Pancreas (tissue), 10 donors: ENCODE measurements around the gene SLC25A34. TPM values are rescaled to one million over a fixed set of nuclear protein-coding genes. Genes with fewer than 3 reads are reported as not detected.

Experiments
- ATAC-seq, 4 donors: fragments of 200-7000 bp; cut with Tn5 transposase; one replicate each; pipeline versions ENCODE4 v1.8.0 to v1.9.1; 2020; ENCODE audit warnings: mild to moderate bottlenecking in 4 of 4, moderate library complexity in 4 of 4
- DNase-seq, 6 donors: peaks; one replicate each; pipeline ENCODE4 v3.0.0-alpha.2; 2020
- FAIRE-seq: peaks from 2 replicates; lab custom pipeline; 2012; peaks lifted over from hg19 to GRCh38; lab: Jason Lieb, UNC
- H3K27ac ChIP-seq, 4 donors: fragments of 200-600 bp; sonication (generic); 1 replicate in 3 of 4; 2 replicates in 1 of 4; pipeline versions ENCODE4 v1.5.0 to v1.8.0; 2020
- H3K27me3 ChIP-seq, 4 donors: fragments of 200-600 bp; one replicate each; pipeline ENCODE4 v1.8.0; 2021
- H3K36me3 ChIP-seq, 3 donors: fragments of 200-600 bp; sonication (generic) in 1 of 3; one replicate each; pipeline versions ENCODE4 v1.5.0 to v1.8.0; 2020 to 2021
- H3K4me1 ChIP-seq, 3 donors: fragments of 200-600 bp; one replicate each; pipeline ENCODE4 v1.8.0; 2021
- H3K4me3 ChIP-seq, 4 donors: fragments of 200-600 bp; sonication (generic) in 2 of 4; one replicate each; pipeline versions ENCODE4 v1.5.0 to v1.8.0; 2020 to 2021
- H3K9me3 ChIP-seq, 4 donors: fragments of 200-600 bp; one replicate each; pipeline ENCODE4 v1.8.0; 2021
- WGBS, 2 donors: extraction: QIAGEN DNeasy Blood & Tissue Kit; methylation state at CpG; one replicate each; pipeline ENCODE4 v1.1.7; 2013; 5-methylcytosine and 5-hydroxymethylcytosine counted together
- intact Hi-C, 3 donors: fragments of 100-400 bp; cut with DNase I; formaldehyde crosslinking; loops; one replicate each; pipeline versions ENCODE4 v1.11.1 to v1.14.2; 2022
- polyA plus RNA-seq, 2 donors: library from polyadenylated mRNA; stranded (reverse); fragments of 200-250 nt; gene quantifications; one replicate each; pipeline ENCODE4 v1.2.3, GENCODE V29; 2013
- total RNA-seq, 6 donors: library from RNA; stranded (reverse); fragmentation: NEBNext Ultra II Directional in 4 of 6; extraction: Animal tissue kit (Norgen Biotek cat#: 25700) in 4 of 6; gene quantifications; one replicate each; pipeline versions ENCODE4 v1.2.1 to v1.2.4, GENCODE V29; 2021 to 2023
- TF ChIP-seq, protein P1 (sequence below), 4 donors: fragments of 200-600 bp; sonication (generic) in 3 of 4; IDR thresholded peaks; one replicate each; pipeline versions ENCODE4 v1.5.0 to v1.8.0; 2021; ENCODE audit warnings: antibody characterized with exemption in 4 of 4
- donor health status: healthy with polysubstance abuse.
- donor health status: DM: no; HTN: no; CAD: no; lungs with moderate emphysema.
- donor health status: DM: no; HTN: no; CAD: no.
- donor health status: control.
- donor health status: control.
- donor health status: Bipolar disorder and iron deficiency.
- donor health status: DM: yes; HTN: yes; CAD: no.
- donor health status: DM: no; HTN: no; CAD: no.
- donor health status: DM: no; HTN: no; CAD: no.
- donor health status: DM: yes; HTN: yes; CAD: no.

SLC25A34 gene
- total and polyA plus RNA-seq, 8 donors: 0.57 to 6.9 (median 1.9) TPM

DNA sequence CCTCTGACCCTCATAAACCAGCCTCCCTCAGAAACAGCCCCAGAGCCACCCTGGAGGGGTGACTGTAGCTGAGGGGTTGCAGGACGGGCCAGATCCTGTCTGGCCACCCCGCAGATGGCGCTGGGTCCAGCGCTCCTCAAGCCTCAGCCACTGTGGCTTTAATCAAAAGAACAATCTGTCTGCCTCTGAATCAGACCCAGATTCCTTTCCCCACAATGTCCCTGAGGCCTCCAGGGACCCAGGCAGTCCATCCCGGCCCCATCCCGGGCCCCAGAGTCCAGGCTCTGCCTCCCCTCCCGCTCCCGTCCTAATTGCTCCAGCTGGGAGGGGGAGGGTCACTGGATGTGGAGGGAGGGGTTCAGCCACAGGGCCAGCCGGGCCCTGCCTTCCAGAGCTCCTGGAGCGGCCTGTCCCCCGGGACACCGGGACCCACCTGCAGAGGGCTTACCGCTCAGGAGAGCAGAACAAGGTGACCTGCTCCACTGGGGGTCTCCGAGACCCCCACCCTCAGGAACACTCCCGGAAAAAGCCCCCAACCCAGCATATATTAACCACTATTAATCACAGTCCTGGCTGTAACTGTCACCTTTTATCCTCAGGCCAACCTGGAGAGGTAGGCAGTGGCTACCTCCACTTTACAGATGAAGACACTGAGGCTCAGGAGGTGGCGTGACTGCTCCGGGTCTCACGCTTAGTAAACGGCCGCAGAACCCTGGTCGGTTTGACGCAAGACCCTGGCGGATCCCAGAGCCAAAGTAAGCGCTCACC is 21.7 kb downstream of the SLC25A34 start:
- FAIRE-seq (no peak), DNase-seq (peak in 1 of 6 donors; percentile 59), ATAC-seq (peak in 3 of 4 donors; percentile 5 to 28 (median 27))
- Histone ChIP-seq H3K36me3 (no peaks in the 10 kb centered on the region), H3K27ac (peak overlapping the region in 3 of 4 donors; percentile 1 to 60 (median 10)), H3K27me3 (no peaks in the 10 kb centered on the region), H3K9me3 (no peaks in the 10 kb centered on the region), H3K4me3 (peak overlapping the region; percentile 63 to 88 (median 76)), H3K4me1 (peaks cover 0 to 4% (median 0%) of the 10 kb centered on the region in 3 donors)
- 35 to 36% methylated on average over 22 to 24 of the region's 24 CpGs for WGBS, 2 donors
- intact Hi-C loops: no loop called here
- TF ChIP-seq, protein P1, sequence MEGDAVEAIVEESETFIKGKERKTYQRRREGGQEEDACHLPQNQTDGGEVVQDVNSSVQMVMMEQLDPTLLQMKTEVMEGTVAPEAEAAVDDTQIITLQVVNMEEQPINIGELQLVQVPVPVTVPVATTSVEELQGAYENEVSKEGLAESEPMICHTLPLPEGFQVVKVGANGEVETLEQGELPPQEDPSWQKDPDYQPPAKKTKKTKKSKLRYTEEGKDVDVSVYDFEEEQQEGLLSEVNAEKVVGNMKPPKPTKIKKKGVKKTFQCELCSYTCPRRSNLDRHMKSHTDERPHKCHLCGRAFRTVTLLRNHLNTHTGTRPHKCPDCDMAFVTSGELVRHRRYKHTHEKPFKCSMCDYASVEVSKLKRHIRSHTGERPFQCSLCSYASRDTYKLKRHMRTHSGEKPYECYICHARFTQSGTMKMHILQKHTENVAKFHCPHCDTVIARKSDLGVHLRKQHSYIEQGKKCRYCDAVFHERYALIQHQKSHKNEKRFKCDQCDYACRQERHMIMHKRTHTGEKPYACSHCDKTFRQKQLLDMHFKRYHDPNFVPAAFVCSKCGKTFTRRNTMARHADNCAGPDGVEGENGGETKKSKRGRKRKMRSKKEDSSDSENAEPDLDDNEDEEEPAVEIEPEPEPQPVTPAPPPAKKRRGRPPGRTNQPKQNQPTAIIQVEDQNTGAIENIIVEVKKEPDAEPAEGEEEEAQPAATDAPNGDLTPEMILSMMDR (IDR thresholded peaks at IDR 0.05): no peak

DNA sequence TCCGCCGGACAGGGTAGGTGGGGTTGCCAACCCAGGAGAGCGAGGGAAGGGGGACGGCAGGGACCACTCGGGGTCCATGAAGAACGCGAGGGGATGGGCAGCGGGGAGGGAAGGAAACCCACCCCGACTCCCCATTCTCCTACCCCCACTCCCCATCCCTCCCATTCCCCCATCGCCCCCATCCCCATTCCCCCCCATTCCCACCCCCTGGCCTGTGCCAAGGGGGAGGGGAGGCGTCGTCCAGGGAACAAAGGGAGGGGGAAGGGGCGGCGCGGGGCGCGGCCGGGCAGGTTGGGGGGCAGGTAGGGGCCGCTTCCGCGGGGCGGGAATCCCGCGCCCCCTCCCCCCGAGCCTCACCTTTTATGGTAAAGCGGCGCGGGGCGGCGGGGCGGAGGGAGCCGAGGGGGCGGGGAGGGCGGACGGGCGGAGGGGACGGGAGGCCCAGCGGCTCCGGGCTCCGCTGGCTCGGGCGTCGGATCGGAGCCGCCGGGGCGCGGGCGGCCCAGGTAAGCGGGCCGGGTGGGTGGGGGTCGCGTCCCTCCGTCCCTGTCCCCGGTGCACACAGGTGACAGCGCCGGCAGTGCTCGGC is 22.4 kb downstream of the SLC25A34 start, which contains the start of gene FBLIM1:
TSS of gene FBLIM1 (plus strand) at position 453 of the 589 bp plus-strand sequence. CDS start 6,189 bp downstream, outside the sequence.
- FAIRE-seq (no peak), ATAC-seq (peak; percentile 41 to 66 (median 59)), DNase-seq (peak in 3 of 6 donors; percentile 34 to 74 (median 63))
- intact Hi-C loops: no loop called here
- H3K4me1 ChIP-seq: peaks cover 0 to 4% (median 0%) of the 10 kb centered on the region in 3 donors
- peak within 1 kb of the TSS in 3 of 4 donors; percentile 1 to 60 (median 10) for H3K27ac ChIP-seq
- H3K4me3 ChIP-seq: peak within 1 kb of the TSS; percentile 63 to 88 (median 76)
- 7 to 10% methylated on average over 19 to 55 of the region's 58 CpGs for WGBS, 2 donors
- no peaks in the 10 kb centered on the region for H3K27me3 ChIP-seq
- TF ChIP-seq, protein P1 (IDR thresholded peaks at IDR 0.05): no peak
- H3K9me3 ChIP-seq: no peaks in the 10 kb centered on the region
- H3K36me3 ChIP-seq: no peaks in the 10 kb centered on the region

DNA sequence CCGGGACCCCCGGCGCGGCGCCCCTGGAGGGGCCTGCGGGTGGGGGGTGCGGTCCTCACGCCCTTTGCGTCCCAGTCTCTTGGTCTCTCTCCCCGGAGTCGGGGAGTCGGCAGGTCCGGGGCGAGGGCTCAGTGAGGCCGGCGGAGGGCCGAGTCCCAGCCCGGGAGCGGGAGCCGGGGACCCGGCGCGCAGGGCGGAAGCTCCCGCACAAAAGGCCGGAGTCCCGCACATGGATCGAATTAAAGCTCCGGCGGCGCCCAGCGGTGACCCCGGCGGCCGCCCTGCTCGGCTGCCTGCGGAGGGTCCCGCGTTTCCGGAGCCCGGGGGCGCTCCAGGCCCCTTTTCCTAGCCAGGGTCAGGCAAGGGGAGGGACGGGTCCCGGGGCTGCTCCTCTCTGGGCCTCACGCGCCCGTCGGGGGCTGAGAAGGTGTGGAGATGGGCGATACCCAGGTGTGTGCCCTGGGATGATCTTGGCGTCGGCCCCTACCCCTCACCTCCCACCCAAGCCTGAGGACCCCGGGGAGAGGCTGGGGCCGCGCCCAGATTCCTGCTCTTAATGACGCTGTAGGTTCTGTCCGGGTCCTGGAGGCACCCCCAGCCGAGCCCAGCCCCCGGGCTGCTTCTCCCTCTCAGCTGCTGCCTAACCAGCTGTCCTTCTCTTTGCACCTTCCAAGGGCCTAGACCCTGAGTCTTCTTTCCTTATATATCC is 23.0 kb downstream of the SLC25A34 start:
- peak in 3 of 6 donors; percentile 56 to 76 (median 70) for DNase-seq
- WGBS, 2 donors: 4 to 5% methylated on average over 46 to 58 of the region's 58 CpGs
- FAIRE-seq: no peak
- Histone ChIP-seq H3K9me3 (no peaks in the 10 kb centered on the region), H3K4me3 (peak overlapping the region; percentile 63 to 88 (median 76)), H3K27me3 (no peaks in the 10 kb centered on the region), H3K27ac (peak overlapping the region in 2 of 4 donors; percentile 10 to 50), H3K36me3 (no peaks in the 10 kb centered on the region), H3K4me1 (peaks cover 0 to 8% (median 3%) of the 10 kb centered on the region in 3 donors)
- intact Hi-C loops: no loop called here
- ATAC-seq: peak; percentile 43 to 60 (median 48)
- TF ChIP-seq, protein P1 (IDR thresholded peaks at IDR 0.05): no peak

DNA sequence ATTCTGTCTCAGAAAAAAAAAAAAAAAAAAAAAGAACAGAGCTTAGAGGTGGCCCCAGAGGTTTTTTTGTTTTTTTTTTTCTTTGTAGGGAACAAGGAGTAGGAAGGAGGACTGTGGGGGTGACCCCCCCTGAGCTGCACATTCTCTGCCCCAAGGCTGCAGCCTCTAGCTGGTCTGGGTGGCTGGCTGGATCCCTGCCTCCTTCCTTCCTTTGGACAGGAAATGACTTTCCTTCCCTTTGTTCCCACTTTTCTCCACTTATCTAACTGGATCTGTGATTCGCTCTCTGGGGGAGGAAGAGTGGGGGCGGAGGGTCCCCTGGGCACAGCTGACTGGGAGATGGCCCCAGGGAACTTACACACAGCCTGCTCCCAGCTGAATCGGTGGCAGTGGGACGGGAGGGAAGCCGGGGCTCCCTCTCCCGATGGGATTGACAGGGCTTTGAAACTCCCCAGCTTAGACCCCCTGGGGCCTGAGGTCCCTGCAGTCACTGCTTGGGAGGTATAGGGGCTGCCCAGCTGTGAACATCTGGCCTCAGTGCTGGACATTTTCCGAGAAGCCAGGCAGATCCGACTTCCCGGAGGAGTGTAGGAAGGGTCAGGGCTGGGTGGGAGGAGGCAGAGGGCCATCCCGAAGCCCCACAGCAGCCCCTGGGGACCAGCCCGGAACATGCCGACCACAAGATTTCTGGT is 24.6 kb downstream of the SLC25A34 start:
- no peaks in the 10 kb centered on the region for H3K9me3 ChIP-seq
- intact Hi-C loops: no loop called here
- TF ChIP-seq, protein P1 (IDR thresholded peaks at IDR 0.05): no peak
- WGBS, 2 donors: 78 to 86% methylated on average over 12 of the region's 12 CpGs
- peaks cover 4 to 10% (median 7%) of the 10 kb centered on the region in 3 donors for H3K4me1 ChIP-seq
- H3K27ac ChIP-seq: no peak overlapping the region
- H3K27me3 ChIP-seq: no peaks in the 10 kb centered on the region
- peak in 1 of 6 donors; percentile 26 for DNase-seq
- no peak overlapping the region for H3K4me3 ChIP-seq
- FAIRE-seq: no peak
- no peak for ATAC-seq
- H3K36me3 ChIP-seq: no peaks in the 10 kb centered on the region
